ENCODE measurements around the gene VMP1. TPM values are rescaled to one million over a fixed set of nuclear protein-coding genes. Genes with fewer than 3 reads are reported as not detected.

Gene VMP1
- total and polyA plus RNA-seq, 2 of the 13 experiments (the other 11 are each of a cell fraction or from before 2014, with no cell fraction given): 186 to 271 TPM

- TF ChIP-seq NONO (IDR thresholded peaks at IDR 0.05): no peak
- TF ChIP-seq NONO (CRISPR knock-in tag; conservative IDR thresholded peaks at IDR 0.05): no peak
- TF ChIP-seq HNF1A (IDR thresholded peaks at IDR 0.05; ENCODE audit: low read depth): 0 out of 2 replicates have a peak, but pooled peaks have one; percentile 32
- TF ChIP-seq HNF1A (CRISPR knock-in tag; IDR thresholded peaks at IDR 0.05; ENCODE audit: borderline replicate concordance): no peak
- TF ChIP-seq KDM5A (IDR thresholded peaks at IDR 0.05; ENCODE audit: borderline replicate concordance, low read length): peak; percentile 8; the same call in 1 of the 2 replicates
- 0 out of 2 replicates have a peak, but pooled peaks have one; percentile 11 for TF ChIP-seq ZBTB33 (CRISPR knock-in tag; IDR thresholded peaks at IDR 0.05)
- TF ChIP-seq ZSCAN29 (CRISPR knock-in tag; conservative IDR thresholded peaks at IDR 0.05): no peak
- 0 out of 2 replicates have a peak, but pooled peaks have one; percentile 3 for TF ChIP-seq JUN (CRISPR knock-in tag; IDR thresholded peaks at IDR 0.05)
- peak; percentile 85; the same call in 1 of the 2 replicates for TF ChIP-seq MIER3 (CRISPR knock-in tag; IDR thresholded peaks at IDR 0.05; ENCODE audit: borderline replicate concordance)
- TF ChIP-seq ZNF839 (CRISPR knock-in tag; IDR thresholded peaks at IDR 0.05; ENCODE audit: borderline replicate concordance): no peak
- TF ChIP-seq ZSCAN30 (CRISPR knock-in tag; IDR thresholded peaks at IDR 0.05): peak; percentile 7; the same call in 1 of the 2 replicates
- TF ChIP-seq NFKBIZ (CRISPR knock-in tag; IDR thresholded peaks at IDR 0.05): peak; percentile 86
- peak; percentile 59 for TF ChIP-seq FOXP4 (CRISPR knock-in tag; IDR thresholded peaks at IDR 0.05)
- peak; percentile 6 for TF ChIP-seq THAP11 (CRISPR knock-in tag; IDR thresholded peaks at IDR 0.05)
- peak; percentile 94 for TF ChIP-seq POLR2AphosphoS2 (IDR thresholded peaks at IDR 0.05; ENCODE audit: low read depth, low read length)
- no peak for TF ChIP-seq ZNF776 (CRISPR knock-in tag; IDR thresholded peaks at IDR 0.05)
- peak; percentile 70 for TF ChIP-seq ATF2 (CRISPR knock-in tag; IDR thresholded peaks at IDR 0.05)
- TF ChIP-seq POGZ (CRISPR knock-in tag; IDR thresholded peaks at IDR 0.05): no peak
- TF ChIP-seq BCL6 (CRISPR knock-in tag; IDR thresholded peaks at IDR 0.05): peak; percentile 53; the same call in 1 of the 2 replicates
- TF ChIP-seq ZNF724P (CRISPR knock-in tag; IDR thresholded peaks at IDR 0.05; ENCODE audit: borderline replicate concordance): no peak; the same call in 1 of the 2 replicates
Measured at GRCh38 chr17:59845595-59846393, 138.3 kb downstream of the VMP1 start (continued).
